K562 (cell line): Measurements from ENCODE around the gene FAM83G. TPM values are rescaled to one million over a fixed set of nuclear protein-coding genes. Genes with fewer than 3 reads are reported as not detected.

ENCODE experiments used
- ARHGAP35 ChIP-seq: fragments of 450-650 bp; IDR thresholded peaks from 2 replicates; pipeline ENCODE4 v1.6.1; 2018; ENCODE audit not compliant: partially characterized antibody
- ARID1B ChIP-seq: fragments of 450-650 bp; IDR thresholded peaks from 2 replicates; pipeline ENCODE4 v1.6.1; 2016; ENCODE audit warnings: antibody characterized with exemption, mild to moderate bottlenecking, inconsistent platforms
- CBFA2T2 ChIP-seq: fragments of 450-650 bp; conservative IDR thresholded peaks from 2 replicates; pipeline ENCODE4 v1.6.1; 2017; ENCODE audit warnings: mild to moderate bottlenecking
- CBFA2T3 ChIP-seq: fragments of 450-650 bp; IDR thresholded peaks from 2 replicates; pipeline ENCODE4 v1.6.1; 2017
- CREBBP ChIP-seq: IDR thresholded peaks from one replicate; pipeline ENCODE4 v1.6.1; 2012; ENCODE audit warnings: low read depth, mild to moderate bottlenecking, control low read depth, inconsistent platforms, low read length
- DPF2 ChIP-seq: fragments of 450-650 bp; IDR thresholded peaks from 2 replicates; pipeline ENCODE4 v1.6.1; 2016
- ETS2 ChIP-seq: IDR thresholded peaks from 2 replicates; pipeline ENCODE4 v1.6.1; 2016; ENCODE audit warnings: borderline replicate concordance, missing genetic modification characterization, mild to moderate bottlenecking, moderate library complexity, missing compliant biosample characterization; ENCODE audit not compliant: poor library complexity, severe bottlenecking
- MEIS2 ChIP-seq: fragments of 450-650 bp; IDR thresholded peaks from 2 replicates; pipeline ENCODE4 v1.6.1; 2014; ENCODE audit warnings: mild to moderate bottlenecking; ENCODE audit not compliant: partially characterized antibody
- MTA2 ChIP-seq: fragments of 450-650 bp; IDR thresholded peaks from 2 replicates; pipeline ENCODE4 v1.6.1; 2016; ENCODE audit warnings: low read depth
- NFRKB ChIP-seq: fragments of 450-650 bp; IDR thresholded peaks from 2 replicates; pipeline ENCODE4 v1.6.1; 2016; ENCODE audit warnings: low read depth
- NKRF ChIP-seq: fragments of 450-650 bp; IDR thresholded peaks from 2 replicates; pipeline ENCODE4 v1.6.1; 2016; ENCODE audit warnings: borderline replicate concordance
- PML ChIP-seq: IDR thresholded peaks from 2 replicates; pipeline ENCODE4 v1.6.1; 2012; ENCODE audit warnings: low read length, inconsistent platforms
- SETDB1 ChIP-seq: IDR thresholded peaks from one replicate; pipeline ENCODE4 v1.6.1; 2012; ENCODE audit warnings: low read length, control low read depth, inconsistent platforms
- SMAD2 ChIP-seq: fragments of 150-350 bp; IDR thresholded peaks from 2 replicates; pipeline ENCODE4 v1.6.1; 2014; ENCODE audit warnings: low read depth, mild to moderate bottlenecking, low read length
- SRSF3 ChIP-seq: fragments of 200-400 bp; formaldehyde crosslinking; IDR thresholded peaks from 2 replicates; pipeline ENCODE4 v1.6.1; 2016; ENCODE audit warnings: mild to moderate bottlenecking, low read length, moderate library complexity; ENCODE audit not compliant: insufficient read depth
- U2AF1 ChIP-seq: fragments of 200-400 bp; formaldehyde crosslinking; optimal IDR thresholded peaks from 2 replicates; pipeline ENCODE3; 2017; ENCODE audit warnings: mild to moderate bottlenecking, low read depth, low read length, moderate library complexity
- U2AF2 ChIP-seq: fragments of 200-400 bp; formaldehyde crosslinking; optimal IDR thresholded peaks from 2 replicates; pipeline ENCODE3; 2017; ENCODE audit warnings: low read depth, mild to moderate bottlenecking, low read length
- ZBTB11 ChIP-seq, 3 experiments: fragments of 200-800 bp in 1 of 3; fragments of 250-450 bp in 1 of 3; fragments of 450-650 bp in 1 of 3; sonication (Bioruptor Pico) in 1 of 3; sonication (Bioruptor generic) in 1 of 3; formaldehyde crosslinking in 1 of 3; IDR thresholded peaks; 2 replicates each; pipeline versions ENCODE4 v1.6.1 to v1.8.0; 2016 to 2022; ENCODE audit warnings: mild to moderate bottlenecking in 2 of 3, missing genetic modification characterization in 2 of 3, missing compliant biosample characterization in 1 of 3, moderate library complexity in 1 of 3
- ZC3H4 ChIP-seq: sonication (generic); formaldehyde crosslinking; IDR thresholded peaks from 2 replicates; pipeline ENCODE4 v1.9.0; 2021; ENCODE audit warnings: missing genetic modification reagents, borderline replicate concordance
- ZMIZ1 ChIP-seq, 2 experiments: fragments of 150-350 bp in 1 of 2; IDR thresholded peaks; 2 replicates each; pipeline ENCODE4 v1.6.1; 2012 to 2016; ENCODE audit warnings: low read depth in 2 of 2, low read length in 2 of 2, mild to moderate bottlenecking in 1 of 2, moderate library complexity in 1 of 2
- polyA plus RNA-seq, 8 experiments: library from polyadenylated mRNA; depleted of rRNA in 4 of 8; stranded (reverse) in 5 of 8; unstranded in 3 of 8; fragments of >200 nt; fragmentation: Nextera tagmentation in 2 of 8; fragmentation: Illumina TruSeq in 1 of 8; extraction: Ambion mirVana in 2 of 8; extraction: Trizol in 1 of 8; gene quantifications; 2 replicates each; pipeline versions ENCODE4 v1.2.1 to v1.2.3, GENCODE V29; 2011 to 2014; ENCODE audit warnings: inconsistent platforms in 1 of 8, missing spikeins in 1 of 8
- total RNA-seq, 7 experiments: library from RNA; depleted of rRNA in 6 of 7; stranded (reverse); fragments of >200 nt in 6 of 7; fragmentation: Illumina TruSeq in 2 of 7; extraction: Trizol in 2 of 7; gene quantifications; 2 replicates each; pipeline versions ENCODE4 v1.2.1 to v1.2.3, GENCODE V29; 2011 to 2021; ENCODE audit warnings: low replicate concordance in 1 of 7

The FAM83G gene
- total and polyA plus RNA-seq, 9 of the 15 experiments (the other 6 are each of a cell fraction or from before 2014, with no cell fraction given), result 0.04 to 10.3 (median 4.5) TPM; not detected in 1

- TF ChIP-seq MEIS2 (no peak), SRSF3 (no peak), U2AF2 (no peak), CBFA2T2 (peak; percentile 80), ARHGAP35 (no peak), DPF2 (peak; percentile 35; the same call in 1 of the 2 replicates), CBFA2T3 (peak; percentile 86), ETS2 (no peak), MTA2 (peak; percentile 38; the same call in 1 of the 2 replicates), ZMIZ1 (IDR thresholded peaks at IDR 0.05; ENCODE audit: low read depth in 2 of 2, low read length in 2 of 2) (no peak), CREBBP (no peak), ARID1B (peak; percentile 74), NKRF (no peak), ZC3H4 (no peak), SETDB1 (no peak), NFRKB (no peak), SMAD2 (no peak), PML (0 out of 2 replicates have a peak, but pooled peaks have one; percentile 18), ZBTB11 (CRISPR knock-in tag; IDR thresholded peaks at IDR 0.05) (no peak), U2AF1 (no peak)
These were observed 6.8 kb downstream of the FAM83G start (continued) for GRCh38 chr17:18997650-18998196.
